GM18511 (cell line): Measurements from ENCODE around the gene FZR1.
"Not testable (repeated sequence)": the region's sequence is repeated elsewhere in the genome, so short reads cannot be mapped to it uniquely, and the experiment has no call there.

Source experiments
- ATAC-seq: cut with Tn5 transposase; IDR thresholded peaks from one replicate; pipeline ENCODE4 v1.9.1; 2021; ENCODE audit warnings: mild to moderate bottlenecking, moderate library complexity; ENCODE audit not compliant: unreplicated experiment

FZR1 gene

GRCh38 chr19:3544058-3544376, 37.9 kb downstream of the FZR1 start:
- no peak for ATAC-seq

- no peak for ATAC-seq
These were observed 38.9 kb downstream of the FZR1 start for GRCh38 chr19:3544742-3545668.

GRCh38 chr19:3545669-3546034, 39.5 kb downstream of the FZR1 start:
- no peak for ATAC-seq

- no peak for ATAC-seq
These were observed 40.0 kb downstream of the FZR1 start for GRCh38 chr19:3546119-3546518.

- no peak for ATAC-seq
These were observed 41.2 kb downstream of the FZR1 start for GRCh38 chr19:3547301-3547731.

GRCh38 chr19:3547767-3548282, 41.7 kb downstream of the FZR1 start:
- ATAC-seq, result no peak

GRCh38 chr19:3548606-3549005, 42.5 kb downstream of the FZR1 start:
- ATAC-seq, result no peak

GRCh38 chr19:3549816-3550215, 43.7 kb downstream of the FZR1 start:
- ATAC-seq, result no peak

GRCh38 chr19:3550947-3551791, 45.1 kb downstream of the FZR1 start:
- no peak for ATAC-seq

- ATAC-seq, result no peak
These were observed 45.6 kb downstream of the FZR1 start for GRCh38 chr19:3551792-3552095.

GRCh38 chr19:3554254-3555083, 48.4 kb downstream of the FZR1 start:
- no peak for ATAC-seq

- ATAC-seq, result no peak
These were observed 49.7 kb downstream of the FZR1 start for GRCh38 chr19:3555653-3556422.

GRCh38 chr19:3556423-3556977, 50.4 kb downstream of the FZR1 start:
- no peak for ATAC-seq

GRCh38 chr19:3556978-3557460, 50.9 kb downstream of the FZR1 start:
- ATAC-seq, result peak; percentile 21

GRCh38 chr19:3557461-3558248, 51.5 kb downstream of the FZR1 start, which contains the start of gene MFSD12:
Gene MFSD12, minus strand, starts transcription at chr19:3557586. Its CDS starts 183 bp downstream, at chr19:3557403.
- peak; percentile 93 for ATAC-seq

- ATAC-seq, result no peak
These were observed 57.8 kb downstream of the FZR1 start for GRCh38 chr19:3563709-3564524.

- ATAC-seq, result no peak
These were observed 59.0 kb downstream of the FZR1 start for GRCh38 chr19:3565139-3565538.

GRCh38 chr19:3570042-3570441, 63.9 kb downstream of the FZR1 start:
- not testable (repeated sequence) for ATAC-seq
